ENCODE measurements around the gene SUN3.

The SUN3 gene

DNA sequence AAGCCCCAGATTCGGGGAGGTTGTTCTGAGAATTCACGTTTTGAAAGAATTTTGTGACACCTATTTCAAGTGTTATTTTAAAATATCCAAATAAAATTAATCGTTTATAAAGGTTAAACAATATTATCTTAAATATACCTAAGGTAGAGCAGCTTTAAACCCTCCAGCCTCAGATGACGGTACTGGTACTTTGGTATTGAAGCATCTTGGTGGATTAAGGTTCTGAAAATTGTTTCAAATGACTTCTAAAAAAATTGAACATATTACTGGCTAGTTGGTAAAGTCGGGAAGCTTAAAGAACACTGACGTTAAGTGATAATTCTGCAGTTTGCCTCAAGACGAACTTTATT lies 49.1 kb downstream of the SUN3 start:
- Histone ChIP-seq H3K4me1 (no peaks in the 10 kb centered on the region; the same call in 1 of the 2 replicates), H3K4me3 (ENCODE audit: low read depth, low read length) (peak overlapping the region; percentile 80), H3K36me3 (peaks cover 32% of the 10 kb centered on the region), H3K27me3 (no peaks in the 10 kb centered on the region), H3K9me3 (no peaks in the 10 kb centered on the region)
- DNase-seq, result no peak
- TF ChIP-seq, protein P1, sequence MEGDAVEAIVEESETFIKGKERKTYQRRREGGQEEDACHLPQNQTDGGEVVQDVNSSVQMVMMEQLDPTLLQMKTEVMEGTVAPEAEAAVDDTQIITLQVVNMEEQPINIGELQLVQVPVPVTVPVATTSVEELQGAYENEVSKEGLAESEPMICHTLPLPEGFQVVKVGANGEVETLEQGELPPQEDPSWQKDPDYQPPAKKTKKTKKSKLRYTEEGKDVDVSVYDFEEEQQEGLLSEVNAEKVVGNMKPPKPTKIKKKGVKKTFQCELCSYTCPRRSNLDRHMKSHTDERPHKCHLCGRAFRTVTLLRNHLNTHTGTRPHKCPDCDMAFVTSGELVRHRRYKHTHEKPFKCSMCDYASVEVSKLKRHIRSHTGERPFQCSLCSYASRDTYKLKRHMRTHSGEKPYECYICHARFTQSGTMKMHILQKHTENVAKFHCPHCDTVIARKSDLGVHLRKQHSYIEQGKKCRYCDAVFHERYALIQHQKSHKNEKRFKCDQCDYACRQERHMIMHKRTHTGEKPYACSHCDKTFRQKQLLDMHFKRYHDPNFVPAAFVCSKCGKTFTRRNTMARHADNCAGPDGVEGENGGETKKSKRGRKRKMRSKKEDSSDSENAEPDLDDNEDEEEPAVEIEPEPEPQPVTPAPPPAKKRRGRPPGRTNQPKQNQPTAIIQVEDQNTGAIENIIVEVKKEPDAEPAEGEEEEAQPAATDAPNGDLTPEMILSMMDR (IDR thresholded peaks at IDR 0.05; ENCODE audit: low read depth, low read length), result no peak

DNA sequence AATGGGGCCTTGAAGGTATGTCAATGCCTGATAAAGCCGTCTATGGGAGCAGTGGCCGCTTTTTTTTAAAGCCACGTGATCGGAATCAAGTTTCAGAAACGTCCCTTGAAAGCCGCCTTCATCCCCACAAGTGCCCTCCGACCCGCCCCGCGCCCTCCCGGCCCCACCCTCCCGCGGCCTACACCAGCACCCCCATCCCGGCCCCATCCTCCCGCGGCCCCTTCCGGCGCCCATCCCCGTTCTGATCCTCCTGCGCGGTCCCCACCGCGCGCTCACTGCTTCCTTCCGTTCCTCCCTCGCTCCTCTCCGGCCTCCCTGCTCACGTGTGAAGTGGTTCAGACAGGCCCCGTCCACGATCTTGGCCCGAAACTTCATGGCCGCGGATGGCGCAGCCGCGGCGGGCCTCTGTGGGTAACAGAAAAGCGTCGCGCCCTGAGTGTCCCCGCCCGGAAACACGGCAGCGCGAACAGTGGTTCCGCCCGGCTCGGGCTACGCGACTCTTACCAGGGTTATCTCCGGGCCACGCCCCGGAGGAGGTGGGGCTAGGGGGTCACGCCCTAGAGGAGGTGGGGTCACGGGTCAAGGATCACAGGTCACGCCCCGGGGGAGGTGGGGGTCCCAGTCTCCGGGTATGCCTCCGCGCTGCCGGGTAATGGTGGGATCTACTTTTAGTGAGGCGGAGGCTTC lies 49.6 kb downstream of the SUN3 start, which contains the start of gene HUS1:
HUS1 (minus strand) TSS at position 471 of the 687 bp plus-strand sequence; CDS start at position 375, 96 bp downstream.
- H3K4me3 ChIP-seq (ENCODE audit: low read depth, low read length), result peak within 1 kb of the TSS; percentile 80
- no peaks in the 10 kb centered on the region; the same call in 1 of the 2 replicates for H3K4me1 ChIP-seq
- H3K36me3 ChIP-seq, result peaks cover 37% of the 10 kb centered on the region
- TF ChIP-seq, protein P1 (IDR thresholded peaks at IDR 0.05; ENCODE audit: low read depth, low read length), result no peak
- H3K9me3 ChIP-seq, result no peaks in the 10 kb centered on the region
- no peaks in the 10 kb centered on the region for H3K27me3 ChIP-seq
- peak; percentile 86 for DNase-seq

GRCh38 chr7:47978790-47979144 lies 50.1 kb downstream of the SUN3 start:
- Histone ChIP-seq H3K4me3 (ENCODE audit: low read depth, low read length) (peak overlapping the region; percentile 80), H3K4me1 (no peaks in the 10 kb centered on the region; the same call in 1 of the 2 replicates), H3K9me3 (no peaks in the 10 kb centered on the region), H3K27me3 (no peaks in the 10 kb centered on the region), H3K36me3 (peaks cover 43% of the 10 kb centered on the region)
- DNase-seq, result no peak
- TF ChIP-seq, protein P1 (IDR thresholded peaks at IDR 0.05; ENCODE audit: low read depth, low read length), result no peak

- H3K36me3 ChIP-seq, result peaks cover 56% of the 10 kb centered on the region
- no peaks in the 10 kb centered on the region; the same call in 1 of the 2 replicates for H3K4me1 ChIP-seq
- no peaks in the 10 kb centered on the region for H3K27me3 ChIP-seq
- no peak overlapping the region for H3K4me3 ChIP-seq (ENCODE audit: low read depth, low read length)
- no peak for DNase-seq
- no peaks in the 10 kb centered on the region for H3K9me3 ChIP-seq
- TF ChIP-seq, protein P1 (IDR thresholded peaks at IDR 0.05; ENCODE audit: low read depth, low read length), result no peak
Measured at GRCh38 chr7:47973739-47974138, 55.2 kb downstream of the SUN3 start.

GRCh38 chr7:47970761-47971160 lies 58.1 kb downstream of the SUN3 start:
- no peaks in the 10 kb centered on the region; the same call in 1 of the 2 replicates for H3K4me1 ChIP-seq
- no peak overlapping the region for H3K4me3 ChIP-seq (ENCODE audit: low read depth, low read length)
- H3K9me3 ChIP-seq, result no peaks in the 10 kb centered on the region
- no peaks in the 10 kb centered on the region for H3K27me3 ChIP-seq
- DNase-seq, result no peak
- TF ChIP-seq, protein P1 (IDR thresholded peaks at IDR 0.05; ENCODE audit: low read depth, low read length), result no peak
- H3K36me3 ChIP-seq, result peaks cover 55% of the 10 kb centered on the region
